H1 (cell line): Measurements from ENCODE around the gene THRB. TPM values are rescaled to one million over a fixed set of nuclear protein-coding genes. Genes with fewer than 3 reads are reported as not detected.
A peak's percentile ranks its signal among the peaks of the same experiment; 100 is the strongest.

Source experiments
- CTCF ChIA-PET: fragments of 300-600 bp; sonication (Branson Sonifier 250); formaldehyde crosslinking; loops from one replicate; lab custom pipeline; 2021; ENCODE audit not compliant: partially characterized antibody; lab: Charles Lee
- POLR2A ChIA-PET: fragments of 300-600 bp; sonication (Branson Sonifier 250); formaldehyde crosslinking; loops from one replicate; lab custom pipeline; 2021; ENCODE audit warnings: inconsistent platforms; ENCODE audit not compliant: partially characterized antibody; lab: Charles Lee
- DNase-seq, 2 experiments: peaks; one replicate each; pipeline versions ENCODE4 v3.0.0 to v3.0.0-alpha.2; 2010 to 2022; ENCODE audit warnings: low spot score in 2 of 2, low read depth in 1 of 2, mixed read lengths in 1 of 2
- FAIRE-seq: peaks from 2 replicates; lab custom pipeline; 2011; peaks lifted over from hg19 to GRCh38; lab: Jason Lieb, UNC
- H2AFZ ChIP-seq: 2 replicates; pipeline ENCODE4 v1.8.1; 2012; ENCODE audit warnings: low read length, inconsistent platforms
- H2AK5ac ChIP-seq: 2 replicates; pipeline ENCODE4 v1.6.1; 2013; ENCODE audit warnings: low read depth, low read length
- H2BK120ac ChIP-seq: replicated peaks from 2 replicates; pipeline ENCODE3; 2013; ENCODE audit warnings: low read depth, low read length, inconsistent platforms
- H2BK12ac ChIP-seq: 2 replicates; pipeline ENCODE4 v1.6.1; 2013; ENCODE audit warnings: low read depth, low read length
- H2BK15ac ChIP-seq: 2 replicates; pipeline ENCODE4 v1.6.1; 2013; ENCODE audit warnings: low read length
- H2BK20ac ChIP-seq: 2 replicates; pipeline ENCODE4 v1.6.1; 2013; ENCODE audit warnings: low read length
- H2BK5ac ChIP-seq: 2 replicates; pipeline ENCODE4 v1.6.1; 2013; ENCODE audit warnings: low read depth, low read length
- H3K14ac ChIP-seq: 2 replicates; pipeline ENCODE4 v1.6.1; 2013; ENCODE audit warnings: inconsistent platforms; ENCODE audit not compliant: insufficient read length
- H3K18ac ChIP-seq: 2 replicates; pipeline ENCODE4 v1.6.1; 2013; ENCODE audit warnings: low read length; ENCODE audit errors: extremely low read depth
- H3K23ac ChIP-seq: 2 replicates; pipeline ENCODE4 v1.6.1; 2013; ENCODE audit warnings: inconsistent platforms; ENCODE audit not compliant: insufficient read length
- H3K23me2 ChIP-seq: 2 replicates; pipeline ENCODE4 v1.6.1; 2013; ENCODE audit warnings: low read depth, low read length
- H3K27ac ChIP-seq: 2 replicates; pipeline ENCODE4 v1.6.1; 2011; ENCODE audit warnings: low read depth, low read length, inconsistent platforms
- H3K27me3 ChIP-seq, 4 experiments: replicated peaks in 1 of 4; 1 replicate in 1 of 4; 2 replicates in 3 of 4; pipeline versions ENCODE4 v1.6.1 to v1.8.1; 2011 to 2013; ENCODE audit warnings: low read length in 3 of 4, mild to moderate bottlenecking in 3 of 4, inconsistent platforms in 2 of 4, mixed read lengths in 2 of 4, moderate library complexity in 1 of 4; ENCODE audit not compliant: control insufficient read depth in 3 of 4, insufficient read depth in 3 of 4; ENCODE audit errors: extremely low read depth in 1 of 4
- H3K36me3 ChIP-seq, 4 experiments: 2 replicates each; pipeline versions ENCODE4 v1.6.1 to v1.8.1; 2011 to 2013; ENCODE audit warnings: mild to moderate bottlenecking in 4 of 4, low read length in 3 of 4, moderate library complexity in 2 of 4, control low read depth in 1 of 4, inconsistent platforms in 1 of 4; ENCODE audit not compliant: insufficient read depth in 4 of 4, control insufficient read depth in 2 of 4
- H3K4ac ChIP-seq: replicated peaks from 2 replicates; pipeline ENCODE3; 2013; ENCODE audit warnings: low read length, low read depth, mixed read lengths, inconsistent platforms; ENCODE audit not compliant: insufficient read length
- H3K4me1 ChIP-seq, 4 experiments: replicated peaks in 1 of 4; 1 replicate in 1 of 4; 2 replicates in 3 of 4; pipeline versions ENCODE4 v1.6.1 to v1.8.1; 2011 to 2013; ENCODE audit warnings: low read length in 3 of 4, inconsistent platforms in 2 of 4, mixed read lengths in 1 of 4; ENCODE audit not compliant: insufficient read depth in 4 of 4, control insufficient read depth in 3 of 4
- H3K4me2 ChIP-seq, 2 experiments: 2 replicates each; pipeline versions ENCODE4 v1.6.1 to v1.8.1; 2011 to 2013; ENCODE audit warnings: low read depth in 2 of 2, low read length in 2 of 2, control low read depth in 1 of 2, inconsistent platforms in 1 of 2, mild to moderate bottlenecking in 1 of 2; ENCODE audit not compliant: insufficient read depth in 1 of 2
- H3K4me3 ChIP-seq, 4 experiments: fragments of 200-600, 300-600 bp in 1 of 4; sonication (generic), shearing (Covaris generic), sonication (Bioruptor Twin) in 1 of 4; 2 replicates each; pipeline versions ENCODE4 v1.5.1 to v1.8.1; 2011 to 2016; ENCODE audit warnings: low read length in 4 of 4, low read depth in 3 of 4, control low read depth in 2 of 4, inconsistent platforms in 2 of 4, mild to moderate bottlenecking in 2 of 4, mixed read lengths in 1 of 4, moderate library complexity in 1 of 4; ENCODE audit not compliant: insufficient read depth in 2 of 4; ENCODE audit errors: extremely low read depth in 1 of 4
- H3K56ac ChIP-seq: replicated peaks from 2 replicates; pipeline ENCODE3; 2013; ENCODE audit warnings: low read depth, mild to moderate bottlenecking, mixed read lengths, low read length, inconsistent platforms; ENCODE audit not compliant: insufficient read length
- H3K79me1 ChIP-seq: 2 replicates; pipeline ENCODE4 v1.6.1; 2013; ENCODE audit warnings: low read depth, low read length, control low read depth
- H3K79me2 ChIP-seq, 2 experiments: 2 replicates each; pipeline versions ENCODE4 v1.6.1 to v1.8.1; 2012 to 2013; ENCODE audit warnings: low read length in 2 of 2, mild to moderate bottlenecking in 2 of 2, inconsistent platforms in 1 of 2; ENCODE audit not compliant: insufficient read depth in 2 of 2, control insufficient read depth in 1 of 2
- H3K9ac ChIP-seq, 4 experiments: replicated peaks in 1 of 4; 1 replicate in 1 of 4; 2 replicates in 3 of 4; pipeline versions ENCODE4 v1.6.1 to v1.8.1; 2011 to 2013; ENCODE audit warnings: low read depth in 3 of 4, low read length in 3 of 4, control low read depth in 2 of 4, mild to moderate bottlenecking in 2 of 4, moderate library complexity in 2 of 4, inconsistent platforms in 1 of 4; ENCODE audit errors: extremely low read depth in 1 of 4
- H3K9me3 ChIP-seq, 2 experiments: 2 replicates each; pipeline versions ENCODE4 v1.6.1 to v1.8.1; 2012 to 2013; ENCODE audit warnings: mild to moderate bottlenecking in 2 of 2, moderate library complexity in 2 of 2, control low read depth in 1 of 2, inconsistent platforms in 1 of 2, low read depth in 1 of 2, low read length in 1 of 2, mixed read lengths in 1 of 2; ENCODE audit not compliant: insufficient read depth in 2 of 2
- H4K20me1 ChIP-seq, 2 experiments: replicated peaks in 1 of 2; 2 replicates each; pipeline versions ENCODE3 to v1.8.1; 2011 to 2013; ENCODE audit warnings: inconsistent platforms in 2 of 2, low read length in 2 of 2, mild to moderate bottlenecking in 1 of 2; ENCODE audit not compliant: insufficient read depth in 2 of 2, control insufficient read depth in 1 of 2
- H4K5ac ChIP-seq: 2 replicates; pipeline ENCODE4 v1.6.1; 2013; ENCODE audit warnings: low read length, low read depth, mixed read lengths, inconsistent platforms; ENCODE audit not compliant: insufficient read length
- H4K8ac ChIP-seq: 2 replicates; pipeline ENCODE4 v1.8.0; 2013; ENCODE audit warnings: mild to moderate bottlenecking, moderate library complexity, low read length, inconsistent platforms; ENCODE audit not compliant: insufficient read depth; ENCODE audit errors: extremely low read depth
- H4K91ac ChIP-seq: replicated peaks from 2 replicates; pipeline ENCODE3; 2013; ENCODE audit warnings: low read length, mixed read lengths, inconsistent platforms; ENCODE audit not compliant: insufficient read length
- ASH2L ChIP-seq: fragments of 200-600, 300-600 bp; sonication (generic); IDR thresholded peaks from one replicate; pipeline ENCODE4 v1.7.1; 2017; ENCODE audit warnings: low read length
- HDAC2 ChIP-seq, 2 experiments: fragments of 300-600 bp in 1 of 2; sonication (generic) in 1 of 2; IDR thresholded peaks; 2 replicates each; pipeline ENCODE4 v1.6.1; 2011 to 2012; ENCODE audit warnings: low read depth in 2 of 2, low read length in 2 of 2, mild to moderate bottlenecking in 2 of 2, moderate library complexity in 2 of 2, borderline replicate concordance in 1 of 2, inconsistent platforms in 1 of 2
- WGBS, 2 experiments: shearing (Covaris generic) in 1 of 2; methylation state at CpG; one replicate each; pipeline versions ENCODE4 v1.1.6 to v1.1.7; 2013 to 2015; ENCODE audit warnings: low lambda C conversion rate in 2 of 2, mixed read lengths in 2 of 2, inconsistent platforms in 1 of 2, low coverage in 1 of 2, missing lambda C conversion rate in 1 of 2; ENCODE audit not compliant: insufficient replicate concordance in 2 of 2, insufficient coverage in 1 of 2, insufficient read length in 1 of 2; ENCODE audit errors: extremely low coverage in 1 of 2, missing lambda C conversion rate in 1 of 2; 5-methylcytosine and 5-hydroxymethylcytosine counted together
- polyA plus RNA-seq, 7 experiments: library from polyadenylated mRNA; depleted of rRNA in 3 of 7; stranded (reverse) in 5 of 7; unstranded in 2 of 7; fragments of >200 nt in 5 of 7; fragments of 200-250 nt in 2 of 7; gene quantifications; 1 replicate in 5 of 7; 2 replicates in 1 of 7; 4 replicates in 1 of 7; pipeline versions ENCODE4 v1.2.1 to v1.2.3, GENCODE V29; 2011 to 2013; ENCODE audit warnings: missing spikeins in 2 of 7, mixed read lengths in 2 of 7
- total RNA-seq: library from RNA; stranded (reverse); fragmentation: NEBNext Ultra II Directional; extraction: Animal tissue kit (Norgen Biotek cat#: 25700); gene quantifications from 2 replicates; pipeline ENCODE4 v1.2.1, GENCODE V29; 2021

The THRB gene
- total and polyA plus RNA-seq, 2 of the 8 experiments (the other 6 are each of a cell fraction or from before 2014, with no cell fraction given), result 0.98 to 3.9 TPM

DNA sequence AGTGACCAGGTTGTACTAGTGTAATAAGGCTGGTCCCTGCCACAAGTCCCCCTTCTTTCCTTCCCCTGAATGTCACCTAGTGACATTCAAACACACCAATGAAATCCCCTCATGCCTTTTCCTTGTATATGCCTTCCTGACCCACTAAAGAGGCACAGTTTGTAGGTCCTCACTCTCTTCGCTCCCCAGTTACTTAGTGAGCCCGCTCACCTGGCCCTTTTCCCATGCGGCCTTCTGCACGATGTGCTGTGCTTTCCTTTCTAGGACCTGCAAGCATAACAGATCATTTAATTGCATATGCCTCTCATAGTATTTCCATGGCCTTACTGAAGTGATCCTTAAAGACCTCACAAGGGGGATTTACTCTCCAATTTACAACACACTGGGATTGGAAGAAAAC, 146.3 kb downstream of the THRB start:
- Histone ChIP-seq H3K4ac (no peak overlapping the region), H4K91ac (no peak overlapping the region), H3K79me1 (no peaks in the 10 kb centered on the region), H3K4me1 (no peaks in the 10 kb centered on the region), H4K8ac (no peak overlapping the region), H3K4me3 (no peak overlapping the region), H3K27me3 (no peaks in the 10 kb centered on the region), H3K14ac (no peak overlapping the region), H3K9me3 (no peaks in the 10 kb centered on the region), H3K9ac (no peak overlapping the region; a peak in 1 of 7 replicates), H3K4me2 (no peak overlapping the region), H2AK5ac (no peak overlapping the region), H3K23me2 (no peaks in the 10 kb centered on the region), H3K23ac (no peak overlapping the region), H3K18ac (no peak overlapping the region; the same call in 1 of the 2 replicates), H4K5ac (no peak overlapping the region), H3K56ac (no peak overlapping the region), H2BK120ac (no peak overlapping the region), H3K27ac (no peak overlapping the region), H2BK20ac (no peak overlapping the region), H3K36me3 (no peaks in the 10 kb centered on the region), H2BK12ac (no peak overlapping the region), H2BK15ac (no peak overlapping the region), H3K79me2 (no peaks in the 10 kb centered on the region), H2BK5ac (no peak overlapping the region), H2AFZ (peak overlapping the region; percentile 71), H4K20me1 (no peaks in the 10 kb centered on the region)
- ChIA-PET POLR2A (no interaction called here), CTCF (no interaction called here)
- no peak for DNase-seq
- FAIRE-seq, result no peak
- 77% methylated on average over 4 of the region's 4 CpGs; no CpG with 5 or more reads in 1 of the 2 experiments for WGBS, 2 experiments
- TF ChIP-seq HDAC2 (IDR thresholded peaks at IDR 0.05; ENCODE audit: borderline replicate concordance in 1 of 2, low read depth in 2 of 2, low read length in 2 of 2) (no peak), ASH2L (no peak)
